Inferior parietal cortex (tissue), 1 donor: Measurements from ENCODE around the gene ERAL1.
"Not testable (repeated sequence)": the region's sequence is repeated elsewhere in the genome, so short reads cannot be mapped to it uniquely, and the experiment has no call there.

Source experiments
- DNase-seq: peaks from one replicate; pipeline ENCODE4 v3.0.0-alpha.2; 2016; ENCODE audit errors: extremely low spot score

ERAL1 gene

DNA sequence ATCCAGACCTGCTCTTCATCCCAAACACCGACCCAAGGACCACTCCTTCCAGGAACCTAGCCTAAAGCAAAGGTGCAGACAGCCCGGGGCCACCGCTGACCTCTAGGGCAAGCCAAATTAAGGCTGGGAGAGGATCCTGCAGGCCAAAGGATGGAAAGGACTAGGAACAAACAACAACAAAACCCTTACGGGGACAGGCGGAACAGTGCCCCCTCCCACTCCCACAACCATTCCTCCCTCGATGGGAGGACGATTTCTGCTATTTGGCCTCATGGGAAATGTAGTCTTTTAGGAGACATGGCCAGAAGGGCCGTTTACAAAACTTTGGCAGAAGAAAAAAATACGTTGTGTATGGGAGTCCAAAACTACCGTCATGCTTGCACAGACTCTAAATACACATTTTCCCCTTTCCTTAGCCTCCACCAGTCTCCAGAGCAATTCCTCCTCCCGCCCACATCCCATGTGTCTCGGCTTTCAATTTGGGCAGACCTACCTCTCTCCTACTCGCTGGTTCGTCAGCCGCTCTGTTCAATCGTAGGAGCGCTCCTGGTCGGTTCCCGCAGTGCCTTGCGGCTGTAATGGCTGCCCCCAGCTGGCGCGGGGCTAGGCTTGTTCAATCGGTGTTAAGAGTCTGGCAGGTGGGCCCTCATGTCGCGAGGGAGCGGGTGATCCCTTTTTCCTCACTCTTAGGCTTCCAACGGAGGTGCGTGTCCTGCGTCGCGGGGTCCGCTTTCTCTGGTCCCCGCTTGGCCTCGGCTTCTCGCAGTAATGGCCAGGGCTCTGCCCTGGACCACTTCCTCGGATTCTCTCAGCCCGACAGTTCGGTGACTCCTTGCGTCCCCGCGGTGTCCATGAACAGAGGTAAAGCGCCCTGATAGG, at the start of gene ERAL1:
TSS of gene ERAL1 (plus strand) at position 560 of the 879 bp plus-strand sequence. CDS start at position 579, 19 bp downstream.
- DNase-seq, result peak; percentile 87

GRCh38 chr17:28807925-28808634, 46.7 kb upstream of the ERAL1 start:
- DNase-seq, result peak; percentile 34

GRCh38 chr17:28810437-28810836, 44.4 kb upstream of the ERAL1 start:
- DNase-seq, result no peak

- DNase-seq, result peak; percentile 38
Observed at GRCh38 chr17:28811651-28812090, 43.1 kb upstream of the ERAL1 start.

DNA sequence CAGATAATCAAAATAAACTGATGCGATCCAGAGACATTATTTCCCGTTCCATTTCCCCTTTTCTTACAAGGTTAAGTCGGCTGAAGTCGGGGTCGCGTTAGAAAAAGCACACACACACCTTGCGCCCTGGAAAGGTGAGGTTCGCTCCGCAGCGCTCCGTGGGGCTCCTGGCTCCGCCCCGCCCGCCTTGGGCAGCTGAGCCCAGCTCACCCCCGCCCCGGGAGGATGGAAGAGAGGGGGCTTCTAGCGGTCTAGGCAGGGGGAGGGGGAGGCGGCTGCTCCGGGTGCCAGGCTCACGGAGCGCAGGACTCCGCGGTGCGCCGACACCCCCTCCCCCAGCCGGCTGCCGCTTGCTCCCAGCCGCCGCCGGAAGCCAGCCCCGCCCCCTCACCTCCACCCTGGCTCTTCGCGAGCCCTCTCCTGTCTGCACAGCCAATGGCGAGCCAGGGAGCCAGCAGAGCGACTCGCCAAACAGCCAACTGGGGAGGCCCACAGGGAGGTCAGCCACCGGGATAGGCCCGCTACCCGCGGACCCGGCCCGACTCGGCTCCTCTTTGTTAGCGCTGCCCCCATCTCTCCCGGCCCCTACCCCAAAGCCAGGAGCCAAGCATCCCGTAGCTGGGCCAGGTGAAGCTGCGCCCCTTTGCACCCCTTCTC, 42.6 kb upstream of the ERAL1 start:
- DNase-seq, result peak; percentile 96

DNA sequence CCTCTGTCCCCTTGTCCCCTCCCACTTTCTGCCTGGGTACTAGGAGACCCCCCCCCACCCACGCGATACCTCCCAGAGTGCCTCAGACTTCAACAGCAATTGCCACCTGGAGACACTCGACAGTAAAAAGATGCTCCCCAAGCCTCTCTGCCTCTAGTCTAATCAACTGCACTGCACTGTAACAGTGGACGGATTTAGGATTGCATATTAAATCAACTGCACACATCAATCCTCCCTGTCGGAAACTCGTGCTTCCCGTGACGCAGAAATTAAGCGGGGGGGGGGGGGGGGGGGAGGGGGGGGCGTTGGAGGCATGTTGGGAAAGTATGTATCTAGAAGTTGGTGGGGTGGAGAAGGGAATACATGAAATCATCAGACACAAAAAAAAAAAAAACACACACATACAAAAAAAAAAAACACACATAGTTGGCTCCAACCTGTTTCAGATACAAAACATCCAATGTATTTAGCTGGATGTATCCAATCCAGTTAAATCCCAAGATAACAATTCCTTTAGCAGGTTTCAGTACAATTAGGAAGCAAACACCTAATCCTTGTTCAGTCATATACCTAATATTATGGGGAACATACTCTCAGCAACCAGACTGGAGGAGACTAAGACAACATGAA, 42.0 kb upstream of the ERAL1 start:
- peak; percentile 42 for DNase-seq

DNA sequence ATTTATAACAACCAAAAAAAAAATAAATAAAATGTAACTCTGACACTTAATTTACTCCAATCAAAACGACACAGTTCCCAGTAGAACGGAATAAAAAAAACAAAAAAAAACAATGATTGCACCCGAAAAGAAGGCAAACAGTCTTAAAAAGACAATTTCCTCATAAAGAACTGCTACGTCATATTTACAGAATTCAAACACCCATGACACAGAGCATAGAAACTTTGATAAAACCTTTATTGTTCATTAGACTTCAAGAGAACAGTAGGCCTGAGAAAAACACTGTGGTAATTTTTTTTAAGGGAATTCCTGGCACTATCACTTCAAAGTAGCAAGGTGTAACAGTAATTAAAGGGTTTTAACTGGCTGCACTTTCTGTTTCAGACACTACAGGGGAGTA, 38.3 kb upstream of the ERAL1 start:
- no peak for DNase-seq

DNA sequence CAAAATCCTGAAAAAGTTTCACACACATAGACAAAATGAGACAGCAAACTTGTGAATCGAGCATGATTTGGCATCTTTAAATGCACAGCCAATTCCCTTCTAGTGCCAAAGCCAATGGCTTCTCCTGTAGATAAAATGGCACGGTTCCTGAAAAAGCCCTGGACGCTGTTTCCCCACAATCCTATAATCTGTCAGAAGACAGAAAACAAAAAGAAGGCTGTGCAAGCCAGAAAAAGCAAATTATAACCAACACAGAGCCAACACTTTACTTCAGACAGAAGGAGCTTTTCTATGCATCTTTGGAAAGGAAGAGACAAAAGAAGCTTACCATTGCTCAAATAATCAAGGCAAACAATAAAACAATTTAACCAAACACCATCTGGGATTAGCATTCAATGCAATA, 36.0 kb upstream of the ERAL1 start:
- peak; percentile 42 for DNase-seq

DNA sequence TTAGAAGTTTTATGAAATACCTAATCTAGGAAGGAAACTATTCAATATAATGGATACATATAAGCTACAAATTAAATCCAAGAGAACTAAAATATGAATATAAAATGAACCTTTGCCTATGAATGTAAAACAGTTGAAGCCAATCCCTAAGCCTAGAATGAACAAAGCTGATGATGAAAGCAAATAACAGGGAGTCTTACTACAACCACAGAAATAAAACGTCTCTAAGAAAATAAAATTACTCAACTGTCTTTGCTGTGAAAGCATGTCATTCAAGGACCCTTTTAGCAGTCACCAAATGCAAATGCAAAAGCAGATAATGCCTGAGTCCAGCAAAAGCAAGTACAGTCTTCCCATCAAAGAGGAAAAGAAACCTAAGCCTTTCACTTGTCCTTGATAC, 35.2 kb upstream of the ERAL1 start:
- DNase-seq, result no peak

DNA sequence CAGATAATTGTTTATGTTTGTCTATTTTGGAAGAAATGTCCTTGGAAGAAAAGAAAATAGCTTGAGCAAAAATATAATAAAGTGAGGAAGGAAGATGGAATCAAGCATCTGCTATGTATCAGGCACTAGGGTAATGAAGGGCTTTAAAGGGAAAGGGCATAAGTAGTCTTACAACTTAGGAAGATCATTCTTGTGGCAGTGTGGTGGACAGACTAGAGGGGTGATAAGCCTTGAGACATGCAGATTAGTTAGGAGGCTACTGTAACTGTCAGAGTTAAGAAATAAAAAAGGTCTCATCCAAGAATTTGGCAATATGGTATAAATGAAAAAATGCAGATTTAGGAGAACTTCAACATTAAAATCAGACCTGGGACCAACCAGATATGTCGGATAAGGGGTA, 27.1 kb upstream of the ERAL1 start:
- DNase-seq, result no peak

- DNase-seq, result no peak
Observed at GRCh38 chr17:28828294-28829040, 26.3 kb upstream of the ERAL1 start.

GRCh38 chr17:28834420-28834819, 20.4 kb upstream of the ERAL1 start:
- no peak for DNase-seq

DNA sequence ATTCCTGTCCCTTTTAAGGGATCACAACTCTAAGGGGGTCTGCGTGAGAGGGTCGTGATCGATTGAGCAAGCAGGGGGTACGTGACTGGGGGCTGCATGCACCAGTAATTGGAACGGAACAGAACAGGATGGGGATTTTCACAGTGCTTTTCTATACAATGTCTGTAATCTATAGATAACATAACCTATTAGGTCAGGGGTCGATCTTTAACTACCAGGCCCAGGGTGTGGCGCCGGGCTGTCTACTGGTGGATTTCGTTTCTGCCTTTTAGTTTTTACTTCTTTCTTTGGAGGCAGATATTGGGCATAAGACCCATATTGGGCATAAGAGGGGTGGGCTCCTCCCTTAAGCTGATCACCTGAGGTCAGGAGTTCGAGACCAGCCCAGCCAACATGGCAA, 18.3 kb upstream of the ERAL1 start:
- DNase-seq, result not testable (repeated sequence)

DNA sequence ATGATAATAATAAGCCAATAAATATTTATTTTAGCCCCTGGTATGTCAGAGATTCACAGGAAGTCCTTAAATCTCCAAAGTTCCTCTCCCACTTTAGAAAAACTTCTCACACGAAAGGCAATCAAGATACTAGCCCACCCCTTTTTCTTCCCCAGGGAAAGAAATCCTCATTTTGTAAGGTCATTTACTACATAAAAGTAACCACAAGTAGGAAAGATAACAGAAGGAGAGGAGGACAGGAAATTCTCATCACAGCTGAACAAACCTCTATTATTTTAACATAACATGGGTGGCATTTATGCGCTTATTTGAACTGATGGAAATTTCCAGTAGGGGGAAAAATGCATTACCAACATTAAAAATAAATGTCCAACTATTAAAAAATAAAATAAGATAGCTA, 15.6 kb upstream of the ERAL1 start:
- DNase-seq, result no peak

GRCh38 chr17:28841901-28842281, 12.9 kb upstream of the ERAL1 start:
- peak; percentile 29 for DNase-seq

DNA sequence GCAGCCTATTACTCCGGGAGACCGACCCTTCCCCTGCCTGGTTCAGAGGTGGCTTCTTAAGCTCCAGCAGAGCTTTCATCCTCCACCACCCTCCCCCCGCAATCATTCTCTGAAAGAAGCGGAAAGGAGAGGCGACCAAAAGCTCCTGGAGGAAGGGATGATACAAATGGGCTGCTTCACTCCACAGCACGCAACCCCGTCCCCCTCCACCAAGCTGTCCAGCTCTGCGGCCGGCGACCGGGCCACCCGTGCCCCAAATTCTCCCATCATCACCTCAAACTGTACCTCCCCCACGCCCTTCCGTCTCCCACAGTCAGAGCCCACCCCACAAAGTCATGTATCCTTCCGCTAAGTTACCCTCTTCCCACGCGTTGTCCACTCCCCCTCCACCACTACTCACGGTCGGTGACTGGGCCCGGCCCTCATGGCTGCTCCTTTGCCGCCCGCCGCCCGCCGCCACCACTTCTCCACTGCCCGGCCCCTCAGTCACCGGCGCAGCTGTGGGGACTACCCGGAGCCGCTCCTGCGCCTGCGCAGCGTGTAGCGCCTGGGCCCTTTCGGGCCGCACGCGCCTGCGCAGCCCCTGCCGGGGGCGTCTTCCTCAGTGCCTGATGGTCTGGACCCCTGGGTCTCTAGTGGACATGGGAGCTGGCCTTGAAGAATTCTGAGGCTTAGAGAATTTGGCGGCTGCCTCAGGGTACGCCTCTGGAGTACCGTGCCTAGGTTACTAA, 12.4 kb upstream of the ERAL1 start, which contains the start of gene FAM222B:
TSS of gene FAM222B (minus strand) at position 509 of the 731 bp plus-strand sequence. CDS start 76,123 bp downstream, outside the sequence.
- DNase-seq, result peak; percentile 87

GRCh38 chr17:28843816-28844148, 11.0 kb upstream of the ERAL1 start:
- DNase-seq, result no peak

- DNase-seq, result no peak
Observed at GRCh38 chr17:28846231-28846630, 8.6 kb upstream of the ERAL1 start.

DNA sequence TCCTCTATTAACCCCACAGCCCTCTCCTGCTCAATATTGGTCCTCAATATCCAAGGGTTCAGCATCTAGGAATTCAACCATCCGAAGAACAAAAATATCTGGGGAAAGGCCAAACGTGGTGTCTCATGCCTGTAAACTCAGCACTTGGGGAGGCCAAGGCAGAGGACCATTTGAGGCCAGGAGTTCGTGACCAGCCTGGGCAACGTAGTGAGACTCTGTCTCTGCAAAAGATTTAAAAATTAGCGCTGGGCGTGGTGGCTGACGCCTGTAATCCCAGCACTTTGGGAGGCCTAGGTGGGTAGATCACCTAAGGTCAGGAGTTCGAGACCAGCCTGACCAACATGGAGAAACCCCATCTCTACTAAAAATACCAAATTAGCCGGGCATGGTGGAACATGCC, 8.1 kb upstream of the ERAL1 start:
- not testable (repeated sequence) for DNase-seq

- not testable (repeated sequence) for DNase-seq
Observed at GRCh38 chr17:28848667-28849066, 6.1 kb upstream of the ERAL1 start.
